CD4-positive, alpha-beta T cell treated with Interferon alpha-2 for 1 hour (primary cell): ENCODE measurements around the gene GALNT6.

Experiments used
- DNase-seq, 2 donors: peaks; one replicate each; pipeline ENCODE4 v3.0.0-alpha.2; 2020 to 2022

The GALNT6 gene

DNA sequence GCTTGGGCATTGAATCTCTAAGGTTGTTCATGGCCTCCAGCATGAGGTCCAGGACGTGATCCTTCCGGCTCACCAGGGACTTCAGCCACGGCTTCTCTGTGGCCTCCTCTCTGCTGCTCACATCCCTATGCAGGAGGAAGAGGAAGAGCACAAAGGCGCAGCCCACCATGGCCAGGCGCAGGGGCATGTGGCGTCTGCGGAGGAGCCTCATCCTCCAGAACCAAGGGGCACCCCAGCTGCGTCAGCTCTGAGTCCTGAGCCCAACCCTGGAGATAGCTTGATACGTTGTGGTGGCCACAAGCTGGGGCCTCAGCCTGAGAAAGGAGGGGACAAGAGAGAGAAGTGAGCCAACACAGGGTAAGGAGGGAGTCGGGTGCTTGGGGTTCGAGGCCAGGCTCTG lies 11.6 kb downstream of the GALNT6 start:
- no peak for DNase-seq

DNA sequence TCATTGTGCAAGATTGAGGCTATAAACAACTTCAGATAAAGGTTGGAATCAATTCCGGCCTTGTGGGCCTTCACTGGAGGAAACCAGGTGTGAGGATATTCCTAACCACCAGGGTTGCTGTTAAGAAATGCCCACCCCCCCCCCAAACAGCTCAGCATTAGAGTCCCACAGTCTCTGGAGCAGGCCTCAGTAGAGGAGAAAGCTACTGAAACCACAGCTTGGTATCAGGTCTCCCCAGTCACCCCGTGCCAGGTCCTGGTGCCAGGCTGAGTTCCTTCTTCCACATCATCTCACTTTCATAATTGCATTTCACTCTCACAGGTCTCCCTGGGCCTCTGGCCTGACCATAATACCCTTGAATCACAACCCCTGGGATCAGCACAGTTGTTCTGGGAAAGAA lies 12.5 kb downstream of the GALNT6 start:
- no peak for DNase-seq

DNA sequence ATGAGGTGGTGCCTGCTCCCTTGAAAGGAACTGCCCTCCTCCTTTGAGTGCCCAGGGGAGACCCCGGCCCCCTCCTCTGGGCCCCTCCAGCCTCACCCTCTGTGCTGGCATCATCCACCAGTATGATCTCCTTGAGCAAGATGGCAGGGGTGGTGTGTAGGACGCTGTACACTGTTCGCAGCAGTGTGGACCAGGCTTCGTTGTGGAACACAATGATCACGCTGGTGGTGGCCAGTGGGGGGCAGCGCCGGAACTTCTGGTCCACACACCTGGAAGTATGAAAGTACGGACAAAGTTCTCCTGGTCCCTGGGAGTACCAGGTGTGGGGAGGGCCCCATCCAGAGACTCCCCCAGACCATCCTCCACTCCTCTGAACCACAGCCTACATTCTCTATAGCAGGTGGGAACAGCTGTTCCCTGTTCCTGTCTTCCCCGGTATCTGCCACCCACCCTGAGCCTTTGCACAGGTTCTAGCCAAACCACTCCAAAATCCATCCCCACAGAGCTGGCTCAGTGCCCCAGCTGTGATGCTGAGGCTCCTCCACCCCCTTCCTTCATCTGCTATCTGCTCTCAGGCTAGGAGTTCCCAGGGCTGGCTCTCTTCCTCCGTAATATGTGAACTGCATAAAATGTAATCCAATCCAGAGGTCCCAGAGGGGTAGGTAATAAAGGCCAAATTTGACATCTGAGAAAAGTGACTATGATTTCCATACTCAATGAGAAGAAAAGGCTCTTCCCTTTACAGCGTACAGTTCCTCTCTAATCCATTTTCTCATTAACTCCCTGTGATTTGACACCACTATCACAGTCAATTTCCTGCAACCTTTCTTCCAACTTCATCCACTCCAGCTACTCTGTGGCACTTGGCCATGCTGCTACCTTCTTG lies 13.9 kb downstream of the GALNT6 start:
- DNase-seq: no peak

DNA sequence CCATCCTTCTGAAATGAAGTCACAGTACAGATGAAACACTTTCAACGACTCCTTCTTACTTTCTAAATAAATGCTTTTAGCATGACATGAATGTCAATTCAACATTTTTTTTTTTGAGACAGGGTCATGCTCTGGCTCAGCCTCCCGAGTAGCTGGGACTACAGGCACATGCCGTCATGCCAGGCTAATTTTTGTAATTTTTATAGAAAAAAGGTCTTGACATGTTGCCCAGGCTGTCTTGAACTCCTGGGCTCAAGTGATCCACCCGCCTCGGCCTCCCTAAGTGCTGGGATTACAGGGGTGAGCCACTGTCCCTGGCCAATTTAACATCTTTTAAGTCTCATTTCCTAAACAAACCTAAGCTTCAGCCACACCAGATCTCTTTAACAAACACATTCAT lies 16.4 kb downstream of the GALNT6 start:
- DNase-seq: no peak

DNA sequence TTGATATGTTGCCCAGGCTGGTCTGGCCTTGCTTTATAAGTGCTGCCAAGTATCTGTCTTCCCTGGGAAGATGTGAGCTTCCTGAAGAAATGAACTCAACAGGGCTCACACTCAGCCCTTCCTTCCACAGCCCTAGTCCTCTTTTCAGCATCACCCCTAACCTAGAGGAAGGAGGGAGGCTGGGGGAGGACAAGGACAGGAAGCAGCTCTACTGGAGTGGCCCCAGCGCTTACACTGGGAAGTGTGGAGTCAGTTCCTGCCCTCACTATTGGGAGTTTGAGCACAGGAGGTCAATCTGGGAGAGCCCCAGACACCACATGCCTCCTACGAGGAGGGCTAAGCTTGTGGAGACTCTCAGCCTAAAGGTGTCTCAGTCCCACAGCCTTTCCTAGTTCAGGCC lies 16.8 kb downstream of the GALNT6 start:
- DNase-seq: no peak

DNA sequence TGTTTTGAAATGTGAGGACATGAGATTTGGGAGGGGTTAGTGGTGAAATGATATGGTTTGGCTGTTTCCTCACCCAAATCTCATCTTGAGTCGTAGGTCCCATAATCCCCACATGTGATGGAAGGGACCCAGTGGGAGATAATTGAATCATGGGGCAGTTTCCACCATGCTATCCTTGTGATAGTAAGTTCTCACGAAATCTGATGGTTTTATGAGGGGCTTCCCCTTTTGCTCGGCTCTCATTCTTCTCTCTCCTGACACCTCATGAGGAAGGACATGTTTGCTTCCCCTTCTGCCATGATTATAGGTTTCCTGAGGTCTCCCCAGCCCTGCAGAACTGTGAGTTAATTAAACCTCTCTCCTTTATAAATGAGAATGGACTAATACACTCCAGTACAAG lies 18.0 kb downstream of the GALNT6 start:
- no peak for DNase-seq

DNA sequence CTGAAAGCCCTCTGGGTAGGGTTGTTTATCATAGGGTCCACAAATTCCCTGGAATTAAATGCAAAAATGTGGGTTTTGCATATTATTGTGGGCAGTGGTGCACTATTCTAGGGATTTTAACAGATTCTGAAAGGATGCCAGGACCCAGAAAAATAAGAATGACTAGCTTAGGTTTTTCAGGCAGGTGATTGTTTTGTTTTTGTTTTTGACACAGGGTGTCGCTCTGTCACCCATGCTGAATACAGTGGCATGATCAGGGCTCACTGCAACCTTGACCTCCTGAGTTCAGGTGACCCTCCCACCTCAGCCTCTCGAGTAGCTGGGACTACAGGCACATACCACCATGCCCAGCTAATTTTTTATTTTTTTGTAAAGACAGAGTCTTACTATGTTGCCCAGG lies 19.2 kb downstream of the GALNT6 start:
- DNase-seq: no peak

DNA sequence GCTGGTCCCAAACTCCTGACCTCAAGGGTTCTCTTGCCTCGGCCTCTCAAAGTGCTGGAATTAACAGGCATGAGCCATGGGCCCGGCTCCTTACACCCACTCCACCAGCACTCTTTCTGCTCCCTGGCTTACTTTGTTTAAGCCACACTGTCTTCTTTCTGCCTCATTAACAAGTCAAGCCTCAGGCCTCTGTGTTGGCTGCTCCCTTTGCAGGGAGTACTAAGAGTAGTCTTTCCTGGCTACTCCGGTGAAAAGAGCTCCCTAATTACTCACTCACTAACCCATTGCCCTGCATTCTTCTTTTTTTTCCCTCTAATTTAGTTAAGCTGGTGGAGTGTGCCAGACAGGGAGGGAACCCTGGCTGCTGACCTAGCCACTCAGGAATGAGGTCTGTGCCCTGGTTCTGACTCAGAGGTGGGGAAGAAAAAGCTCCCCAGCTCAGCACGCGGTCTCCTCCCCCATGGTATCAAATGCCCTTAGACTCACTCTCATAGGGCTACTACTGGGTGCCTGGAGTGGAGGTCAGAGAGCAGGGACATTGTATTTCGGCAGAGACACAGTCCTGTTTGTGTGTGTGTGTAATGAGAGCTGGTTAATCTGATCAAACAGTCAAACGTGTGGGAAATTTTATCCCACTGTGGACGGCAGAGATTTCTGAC lies 19.8 kb downstream of the GALNT6 start:
- no peak for DNase-seq

DNA sequence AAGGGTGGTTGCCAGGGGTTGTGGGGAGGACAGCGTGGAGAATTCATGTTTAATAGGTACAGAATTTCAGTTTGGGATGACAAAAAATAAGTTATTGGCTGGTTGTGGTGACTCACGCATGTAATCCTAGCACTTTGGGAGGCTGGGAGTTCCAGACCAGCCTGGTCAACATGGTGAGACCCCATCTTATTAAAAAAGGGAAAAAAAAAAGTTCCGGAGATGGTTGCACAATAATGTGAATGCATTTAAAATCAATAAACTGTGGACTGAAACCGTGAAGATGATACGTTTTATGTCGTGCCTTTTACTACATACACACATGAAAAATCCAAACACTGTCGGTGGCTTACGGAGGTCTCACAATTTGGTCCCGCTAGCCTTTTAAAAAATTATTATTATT lies 20.5 kb downstream of the GALNT6 start:
- DNase-seq: no peak

DNA sequence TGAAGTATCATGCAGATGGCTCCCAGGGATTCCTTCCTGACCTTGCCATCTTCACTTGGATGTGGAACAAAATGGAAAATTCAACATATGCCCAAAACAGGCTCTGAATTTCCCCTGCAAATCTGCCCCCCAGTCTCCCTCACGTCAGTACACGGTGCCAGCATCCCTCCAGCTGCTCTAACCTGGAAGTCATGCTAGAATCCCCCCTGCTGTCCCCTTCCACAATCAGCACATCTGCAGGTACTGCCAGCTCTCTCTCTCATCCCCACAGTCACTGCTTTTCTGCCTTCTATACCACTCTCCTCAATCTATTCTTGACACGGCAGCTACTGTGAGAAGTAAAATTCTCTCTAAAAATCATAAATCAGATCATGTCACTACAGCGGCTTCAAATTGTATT lies 21.6 kb downstream of the GALNT6 start:
- no peak for DNase-seq

DNA sequence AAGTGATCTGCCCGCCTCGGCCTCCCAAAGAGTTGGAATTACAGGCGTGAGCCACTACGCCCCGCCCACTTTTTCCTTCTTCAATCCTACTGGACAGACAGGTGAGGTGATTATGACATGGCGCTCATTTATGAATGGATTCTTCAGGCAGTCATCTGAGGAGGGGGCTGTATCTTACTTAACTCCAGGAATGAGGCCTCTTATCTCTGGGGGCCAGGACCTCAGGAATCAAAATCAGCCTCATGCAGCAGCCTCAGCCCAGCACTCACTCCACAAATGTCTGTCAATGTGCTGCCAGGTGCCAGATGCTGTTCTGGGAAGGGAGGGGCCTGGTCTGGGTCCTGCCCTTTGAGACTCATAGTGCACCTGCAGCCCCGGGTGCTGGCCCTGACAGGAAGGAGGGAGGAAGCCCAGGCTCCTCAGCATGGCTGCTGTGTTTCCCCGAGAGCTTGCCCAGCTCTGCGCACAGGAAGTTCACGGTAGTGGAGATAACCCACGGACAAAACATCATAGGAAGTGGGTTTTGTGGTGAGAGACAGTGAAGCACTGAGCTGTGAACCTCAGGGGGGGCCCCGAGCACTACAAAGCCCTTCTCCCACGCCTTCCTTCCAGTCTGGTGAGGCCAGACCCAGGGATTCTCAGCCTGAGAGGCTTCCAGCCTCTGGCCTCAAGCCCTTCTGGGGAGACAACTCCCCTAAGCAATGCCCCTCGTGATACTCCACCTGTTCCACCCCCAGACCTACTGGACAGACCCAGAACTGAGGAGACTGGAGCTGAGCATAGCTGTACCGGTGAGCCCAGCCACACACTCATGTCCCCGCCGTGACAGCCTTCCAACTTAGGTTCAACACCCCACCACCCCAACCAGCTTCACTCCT lies 22.3 kb downstream of the GALNT6 start:
- DNase-seq: peak; percentile 93 to 94

DNA sequence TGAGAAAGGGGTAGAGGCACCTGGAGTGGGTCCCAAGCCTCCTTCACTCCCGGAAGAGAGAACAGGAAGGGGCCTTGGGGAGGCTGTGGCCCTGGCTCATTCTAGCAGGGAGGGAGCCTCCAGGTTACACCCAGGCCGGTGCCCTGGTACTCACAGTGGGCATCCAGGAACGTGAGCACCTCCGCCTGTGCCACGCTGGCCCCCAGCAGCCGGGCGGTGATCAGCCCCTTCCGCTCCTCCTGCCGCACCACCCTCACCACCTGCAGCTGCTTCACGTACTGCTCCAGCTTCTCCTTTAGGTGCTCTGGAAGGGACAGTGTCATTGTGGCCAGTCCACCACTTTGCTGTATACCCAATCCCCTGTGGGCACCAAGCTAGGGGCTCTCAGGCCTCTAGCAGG lies 25.9 kb downstream of the GALNT6 start:
- DNase-seq: no peak

DNA sequence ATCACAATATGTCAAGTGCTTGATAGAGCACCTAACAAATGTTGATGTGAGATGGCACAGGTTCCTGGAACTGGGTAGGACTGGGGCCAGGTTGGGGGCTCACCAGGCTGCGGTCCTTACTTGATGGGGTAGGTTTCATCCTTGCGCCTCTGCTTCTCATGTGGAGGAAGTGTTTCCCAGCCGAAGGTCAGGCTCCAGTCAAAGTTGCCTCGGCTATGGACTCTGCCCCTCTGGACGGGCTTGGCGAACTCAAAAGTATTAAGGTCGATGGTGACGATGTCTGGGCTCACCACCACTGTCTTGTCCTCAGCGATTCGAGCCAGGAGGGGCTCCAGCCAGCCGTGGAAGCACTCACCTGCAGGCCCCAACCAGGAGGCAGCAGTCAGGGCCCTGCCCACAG lies 27.2 kb downstream of the GALNT6 start:
- DNase-seq: no peak

DNA sequence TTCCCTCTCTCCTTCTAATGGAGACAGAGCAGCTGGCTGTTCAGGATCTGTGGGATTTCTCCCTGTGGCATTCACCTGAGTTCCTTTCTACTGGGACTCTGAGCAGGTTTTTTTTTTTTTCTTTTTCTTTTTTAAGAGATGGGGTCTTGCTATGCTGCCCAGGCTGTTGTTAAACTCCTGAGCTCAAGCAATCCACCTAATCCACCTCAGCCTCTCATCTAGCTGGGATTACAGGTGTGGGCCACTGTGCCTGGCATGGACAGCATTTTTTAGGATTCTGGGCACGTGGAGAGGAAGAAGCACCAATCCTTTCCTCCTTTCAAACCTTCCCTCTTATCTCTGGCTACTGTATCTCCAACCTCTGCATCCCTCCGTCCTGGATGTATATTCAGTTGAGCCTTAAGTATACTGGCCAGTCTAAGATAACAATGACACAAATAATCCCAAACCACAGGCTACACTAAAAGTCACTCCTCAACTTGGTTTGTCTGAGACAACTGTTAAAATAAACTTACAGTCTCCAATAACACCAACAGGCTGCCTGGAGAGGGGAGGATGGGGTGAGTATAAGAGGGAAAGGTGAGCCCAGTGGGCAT lies 28.4 kb downstream of the GALNT6 start:
- no peak for DNase-seq

DNA sequence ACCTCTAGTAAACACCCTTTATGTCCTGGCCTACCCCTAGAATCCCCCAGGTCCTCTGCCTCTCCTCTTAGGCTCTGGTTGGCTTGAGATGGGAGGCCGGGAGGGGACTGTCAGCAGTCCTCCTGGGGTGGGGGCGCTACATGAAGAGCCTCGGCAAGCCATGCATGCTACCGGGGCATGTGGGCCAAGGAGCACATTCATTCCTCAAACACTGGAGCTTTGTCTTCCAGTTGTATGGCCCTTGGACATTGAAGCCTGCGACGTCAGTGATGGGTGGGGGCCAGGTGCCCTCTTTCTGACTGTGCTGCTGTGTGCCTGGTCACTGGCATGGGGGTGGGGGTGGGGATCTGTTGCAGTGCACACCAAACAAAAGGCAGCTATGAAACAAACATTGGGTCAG lies 28.9 kb downstream of the GALNT6 start:
- DNase-seq: no peak

DNA sequence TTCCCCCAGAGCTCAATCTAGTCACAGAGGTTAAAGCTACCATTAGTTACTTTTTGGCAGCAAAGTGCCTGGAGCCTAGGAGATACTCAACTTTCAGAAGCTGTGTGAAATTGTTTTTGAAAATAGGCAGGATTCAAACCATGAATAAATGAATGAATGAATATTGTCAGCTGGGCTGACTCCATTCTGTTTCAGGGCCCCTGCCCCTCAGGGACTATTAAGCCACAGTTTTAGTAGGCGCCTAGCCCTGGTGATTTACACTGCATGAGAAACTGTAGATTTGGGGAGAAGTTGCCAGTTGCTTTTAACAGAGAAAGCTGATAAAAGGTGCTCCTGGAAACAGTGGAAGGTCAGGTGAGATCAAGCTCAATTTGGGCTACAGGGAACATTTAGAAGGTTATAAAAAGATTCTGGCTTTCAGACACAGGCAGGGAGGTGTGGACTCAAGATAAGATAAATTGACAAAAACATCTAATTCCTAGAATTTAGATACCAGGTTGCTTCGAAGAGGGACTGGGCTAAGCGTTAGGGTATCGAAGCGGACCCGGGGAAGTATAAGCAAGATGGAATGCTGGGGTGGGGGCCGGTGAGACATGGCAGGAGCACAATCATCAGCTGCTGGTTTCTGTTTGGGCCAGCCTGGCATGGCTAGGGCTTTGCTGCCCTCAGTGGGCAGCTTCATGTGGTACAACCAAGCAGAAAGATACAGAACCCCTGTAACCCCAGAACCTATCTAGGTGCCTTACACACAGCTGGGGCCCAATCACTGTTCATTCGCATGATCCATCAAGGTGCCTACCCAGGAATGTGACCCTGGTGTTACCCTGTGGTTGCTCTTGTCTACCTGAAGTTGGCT lies 29.8 kb downstream of the GALNT6 start:
- DNase-seq: no peak

DNA sequence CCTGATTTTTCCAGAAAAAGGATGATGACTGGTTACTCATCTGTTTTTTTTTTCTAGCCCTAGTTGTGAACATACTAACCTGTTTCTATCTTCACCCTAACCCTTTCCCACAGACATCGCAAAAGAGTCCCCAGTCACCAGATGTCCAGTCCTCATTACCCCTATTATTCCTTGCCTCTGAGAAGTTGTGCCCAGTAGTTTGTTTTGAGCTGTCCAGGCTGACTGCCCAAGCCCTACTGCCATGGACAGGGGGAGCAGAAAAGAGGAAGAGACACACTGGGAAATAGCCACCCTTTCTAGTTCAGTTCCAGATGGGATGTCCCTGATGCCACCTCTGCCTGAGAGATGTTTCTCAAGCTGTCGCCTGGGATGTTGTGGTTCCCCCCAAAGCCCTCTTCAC lies 30.9 kb downstream of the GALNT6 start:
- no peak for DNase-seq

DNA sequence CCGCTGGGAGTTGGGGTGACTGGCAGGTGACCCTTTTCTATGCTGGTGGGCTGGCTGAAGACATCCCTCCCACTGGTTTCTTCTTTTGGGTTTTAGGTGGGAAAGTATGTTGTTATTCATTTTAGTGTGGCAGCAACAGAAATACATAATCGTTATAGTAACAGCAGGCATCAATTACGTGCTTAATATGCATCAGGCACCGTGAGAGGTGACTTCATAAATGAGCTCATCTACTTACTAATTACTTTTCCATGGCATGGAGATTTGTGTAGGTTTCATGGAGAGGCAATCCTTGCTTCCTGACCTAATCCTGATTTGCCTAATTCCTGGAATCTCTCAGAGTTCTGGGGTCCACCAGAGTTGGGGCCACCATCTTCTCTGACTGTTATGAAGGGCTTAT lies 31.4 kb downstream of the GALNT6 start:
- DNase-seq: no peak

DNA sequence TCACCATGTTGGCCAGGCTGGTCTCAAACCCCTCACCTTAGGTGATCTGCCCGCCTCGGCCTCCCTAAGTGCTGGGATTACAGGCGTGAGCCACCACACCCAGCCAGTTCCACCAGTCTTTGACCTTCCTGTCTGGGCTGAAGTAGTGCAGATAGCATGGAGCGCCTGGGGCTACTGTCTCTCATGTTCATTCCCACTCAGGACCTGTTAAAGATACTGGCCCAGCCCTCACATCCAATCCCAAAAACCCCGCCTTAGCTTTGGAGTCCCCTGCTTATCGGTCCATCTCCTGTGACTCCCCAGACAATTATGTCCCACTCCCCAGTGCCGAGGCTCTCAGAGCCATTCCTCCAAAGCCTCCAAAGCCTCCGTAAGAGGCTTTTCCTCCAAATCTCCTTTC lies 32.7 kb downstream of the GALNT6 start:
- no peak for DNase-seq

DNA sequence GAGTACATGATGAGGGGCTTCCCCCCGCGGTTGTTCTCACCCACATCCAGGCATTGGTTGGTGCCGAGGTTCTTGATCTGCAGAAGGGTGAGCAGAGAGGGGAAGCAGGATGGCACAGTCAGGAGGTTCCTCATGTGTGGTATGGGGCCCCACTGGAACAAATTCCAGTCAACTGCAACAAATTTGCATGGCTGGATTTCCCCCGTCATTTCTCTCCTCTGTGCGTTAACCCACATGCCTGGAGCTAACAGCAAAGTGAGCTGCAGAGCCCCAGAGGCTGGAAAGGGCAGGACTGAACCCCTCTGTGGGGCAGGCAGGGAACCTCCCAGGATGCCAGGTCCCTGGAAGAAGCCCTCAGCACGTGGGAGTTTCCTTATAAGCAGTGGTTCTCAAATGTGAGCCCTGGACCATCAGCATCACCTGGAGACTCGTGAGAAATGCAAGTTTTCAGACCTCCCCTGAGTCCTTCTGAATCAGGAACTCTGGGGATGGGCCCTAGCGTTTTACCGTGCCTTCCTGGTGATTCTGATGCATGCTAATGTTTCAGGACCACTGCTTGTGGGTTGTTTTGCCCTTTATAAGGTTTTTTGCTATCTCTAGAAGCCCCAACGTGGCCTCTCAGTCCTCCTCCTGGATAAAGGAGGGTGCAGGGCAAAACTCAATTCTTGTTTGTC lies 33.7 kb downstream of the GALNT6 start:
- DNase-seq: peak in 1 of 2 donors; percentile 29

DNA sequence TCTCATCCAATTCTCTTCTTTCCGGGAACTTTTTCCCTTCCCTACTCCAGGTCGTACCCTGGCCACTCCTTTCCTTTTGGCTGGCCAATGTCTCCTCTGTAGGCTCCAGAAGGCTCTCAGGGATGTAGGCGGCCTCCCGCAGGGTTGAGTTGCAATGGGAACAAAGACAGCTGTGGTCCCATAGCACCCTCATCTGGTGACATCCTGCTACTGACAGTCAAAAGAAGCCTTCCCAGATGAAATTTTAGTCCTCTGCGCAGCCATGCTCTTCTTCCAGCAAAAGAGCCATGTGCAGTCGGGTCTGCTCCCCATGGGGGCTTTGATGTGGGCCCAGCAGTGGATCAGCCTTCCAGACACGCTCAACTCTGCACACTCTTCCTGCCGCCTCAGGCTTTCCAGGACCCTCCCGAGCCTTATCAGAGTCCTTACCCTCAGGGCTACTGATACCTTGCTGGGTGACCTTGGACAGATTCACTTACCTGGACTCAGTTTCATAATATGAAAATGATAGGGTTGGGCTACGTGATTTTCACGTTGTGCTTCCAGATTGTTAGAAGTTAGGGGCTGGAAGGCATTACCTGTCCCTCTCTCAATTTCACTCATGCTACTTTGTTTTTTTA lies 39.2 kb downstream of the GALNT6 start:
- DNase-seq: peak; percentile 36 to 67
